Inflammatory macrophage (primary cell): Measurements from ENCODE around the gene DPY30.
A peak's percentile ranks its signal among the peaks of the same experiment; 100 is the strongest.
"Not testable (repeated sequence)": the region's sequence is repeated elsewhere in the genome, so short reads cannot be mapped to it uniquely, and the experiment has no call there.

Experiments
- DNase-seq, 2 donors: peaks; one replicate each; pipeline ENCODE4 v3.0.0-alpha.2; 2020 to 2022
- total RNA-seq, 18 experiments: gene quantifications; one replicate each; lab custom pipeline; 2026; ENCODE audit warnings: mixed read lengths in 6 of 18, inconsistent platforms in 2 of 18; lab: John Stamatoyannopoulos, UW

DPY30 gene
- 6.9 to 27.4 (median 16.1) reads per million in 18 experiments for total RNA-seq

- DNase-seq = peak; percentile 92 to 96
Measured at GRCh38 chr2:32039447-32040219, at the start of gene DPY30. DPY30 (minus strand) TSS chr2:32039805; CDS start chr2:32039456, 349 bp downstream.

GRCh38 chr2:32074134-32074506, 34.5 kb upstream of the DPY30 start:
- no peak for DNase-seq

GRCh38 chr2:32067549-32067948, 27.9 kb upstream of the DPY30 start:
- no peak for DNase-seq

- no peak for DNase-seq
Measured at GRCh38 chr2:32064713-32065112, 25.1 kb upstream of the DPY30 start.

- DNase-seq = peak; percentile 58 to 71
Measured at GRCh38 chr2:32064021-32064601, 24.5 kb upstream of the DPY30 start.

GRCh38 chr2:32063310-32064020, 23.9 kb upstream of the DPY30 start, which contains the start of gene SPAST:
SPAST (plus strand) TSS chr2:32063556; CDS start chr2:32063832, 276 bp downstream.
- peak; percentile 98 to 99 for DNase-seq

- peak; percentile 22 to 38 for DNase-seq
Measured at GRCh38 chr2:32061973-32062861, 22.6 kb upstream of the DPY30 start.

GRCh38 chr2:32061430-32061829, 21.8 kb upstream of the DPY30 start:
- DNase-seq = no peak

- DNase-seq = no peak
Measured at GRCh38 chr2:32060266-32060665, 20.7 kb upstream of the DPY30 start.

GRCh38 chr2:32058130-32058529, 18.5 kb upstream of the DPY30 start:
- no peak for DNase-seq

GRCh38 chr2:32054583-32054982, 15.0 kb upstream of the DPY30 start:
- DNase-seq = not testable (repeated sequence)

GRCh38 chr2:32051836-32052439, 12.3 kb upstream of the DPY30 start:
- no peak for DNase-seq

GRCh38 chr2:32043561-32043960, 4.0 kb upstream of the DPY30 start:
- DNase-seq = no peak

GRCh38 chr2:32034198-32034887, 5.3 kb downstream of the DPY30 start:
- not testable (repeated sequence) for DNase-seq

GRCh38 chr2:32018789-32019482, 20.7 kb downstream of the DPY30 start:
- not testable (repeated sequence) for DNase-seq

GRCh38 chr2:32012872-32013271, 26.7 kb downstream of the DPY30 start:
- DNase-seq = no peak

- DNase-seq = peak; percentile 22 to 69
Measured at GRCh38 chr2:32011485-32011960, 28.1 kb downstream of the DPY30 start.

GRCh38 chr2:32010670-32011484, 28.7 kb downstream of the DPY30 start, which contains the start of gene MEMO1:
MEMO1 (minus strand) TSS chr2:32011008; CDS start chr2:32010247, 761 bp downstream.
- DNase-seq = peak; percentile 95 to 96

- DNase-seq = peak; percentile 22 to 46
Measured at GRCh38 chr2:32010280-32010669, 29.3 kb downstream of the DPY30 start.
